ENCODE measurements around the gene RNU1-3.
A peak's percentile ranks its signal among the peaks of the same experiment; 100 is the strongest.
"Not testable (repeated sequence)": the region's sequence is repeated elsewhere in the genome, so short reads cannot be mapped to it uniquely, and the experiment has no call there.

RNU1-3 gene

GRCh38 chr1:16693449-16694307, 26.9 kb upstream of the RNU1-3 start:
- DNase-seq = not testable (repeated sequence)

GRCh38 chr1:16692717-16693448, 26.1 kb upstream of the RNU1-3 start:
- not testable (repeated sequence) for DNase-seq

GRCh38 chr1:16692283-16692682, 25.5 kb upstream of the RNU1-3 start:
- DNase-seq = not testable (repeated sequence)

DNA sequence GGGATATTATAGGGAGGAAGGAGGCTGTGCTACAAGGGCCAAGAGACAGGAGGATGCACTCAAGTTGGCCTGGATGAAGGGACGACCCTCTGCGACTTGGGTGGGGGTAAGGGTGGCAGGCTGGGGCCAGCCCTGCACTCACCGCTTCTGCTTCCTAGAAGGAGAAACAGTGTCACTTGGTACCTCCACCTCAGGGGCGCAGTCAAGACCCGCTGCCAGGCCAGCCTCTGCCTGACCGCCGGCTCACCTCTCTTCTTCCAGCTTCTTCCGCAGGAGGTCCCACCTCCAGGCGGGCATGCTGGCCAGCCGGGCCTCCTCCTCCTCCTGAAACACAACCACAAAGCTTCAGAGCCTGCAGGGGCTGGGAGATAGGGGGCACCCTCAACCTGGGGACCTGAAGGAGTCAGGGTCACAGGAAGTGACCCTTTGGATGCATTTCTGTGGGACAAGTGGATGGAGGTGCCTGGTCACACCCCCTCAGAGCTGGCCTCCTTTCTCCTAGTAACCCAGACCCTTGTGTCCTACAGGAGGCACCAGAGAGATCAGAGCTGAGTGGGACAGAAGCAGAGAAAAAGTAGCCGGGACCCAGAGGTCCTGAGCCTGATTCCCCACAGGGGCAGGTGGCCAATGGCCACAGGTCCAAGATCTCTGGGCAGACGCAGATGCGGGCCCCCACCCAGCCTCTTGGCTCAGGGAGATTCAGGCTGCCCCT, 24.4 kb upstream of the RNU1-3 start:
- DNase-seq = not testable (repeated sequence)

DNA sequence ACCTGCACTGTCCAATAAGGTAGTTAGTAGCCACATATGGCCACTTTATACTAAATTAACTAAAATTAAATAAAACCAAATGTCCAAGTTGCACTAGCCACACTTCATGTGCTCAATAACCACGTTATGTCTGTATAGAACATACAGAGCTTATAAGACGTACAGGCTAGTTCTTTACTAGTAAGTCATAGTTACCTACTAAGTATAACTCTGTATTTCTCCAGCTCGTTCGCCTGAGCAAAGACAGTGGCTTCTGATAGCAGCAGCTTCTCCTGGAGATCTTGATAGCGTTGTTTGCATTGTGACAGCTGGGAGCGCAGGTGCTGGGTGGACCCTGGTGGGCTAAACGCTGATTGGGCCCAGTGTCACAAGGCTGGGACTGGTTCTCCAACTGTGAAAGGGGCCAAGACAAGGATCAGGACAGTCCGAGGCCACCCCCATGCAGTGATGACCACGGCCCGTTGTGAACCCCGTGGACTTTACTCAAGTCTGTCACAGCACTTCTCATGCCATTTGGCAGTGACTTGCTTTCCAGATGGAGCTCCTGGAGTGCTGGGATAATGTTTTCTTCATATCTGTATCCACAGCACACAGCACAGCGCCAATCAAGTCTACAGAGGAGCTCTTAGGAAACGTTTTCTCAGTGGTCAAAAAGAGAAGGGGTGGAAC, 20.5 kb upstream of the RNU1-3 start:
- not testable (repeated sequence) for DNase-seq

DNA sequence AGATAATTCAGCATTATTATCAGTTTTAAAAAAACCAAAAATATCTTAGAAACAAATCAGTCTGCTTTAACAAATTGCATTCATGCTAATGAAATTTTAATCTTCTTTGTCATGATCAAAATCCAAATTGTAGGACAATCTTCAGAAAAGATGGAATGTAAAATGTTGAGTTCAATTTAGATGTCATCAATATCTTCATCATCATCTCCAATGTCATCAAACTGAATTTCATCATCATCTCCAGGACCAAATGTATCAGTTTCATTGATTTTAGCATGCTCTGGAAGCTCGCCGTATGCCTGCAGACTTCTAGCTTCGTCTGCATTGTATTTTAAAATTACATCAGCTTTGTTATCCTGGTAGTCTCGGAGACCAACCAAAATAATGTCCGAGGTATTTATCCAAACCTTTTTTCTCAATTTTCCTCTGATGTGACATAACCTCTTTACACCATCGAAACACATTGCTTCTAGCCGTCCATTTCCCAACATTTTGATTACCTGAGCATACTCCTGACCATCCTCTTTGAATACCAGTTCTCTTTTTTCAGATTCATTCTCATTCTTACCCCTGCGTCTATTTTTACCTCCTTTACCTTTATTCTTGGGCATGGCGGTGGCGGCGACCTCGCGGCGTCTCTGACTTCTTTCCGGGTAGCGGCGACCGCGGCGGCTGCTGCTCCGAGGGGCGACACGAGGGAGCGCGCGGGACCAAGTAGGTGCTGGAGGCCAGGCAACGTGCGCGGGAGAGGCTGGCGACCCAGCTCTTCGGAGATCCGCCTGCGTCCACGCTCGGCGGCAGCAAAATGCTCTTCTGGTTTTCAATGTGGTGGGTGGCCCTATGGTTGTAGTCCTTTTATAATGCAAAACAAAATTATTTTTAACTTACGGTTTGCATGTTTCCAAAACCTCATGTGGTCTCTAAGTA, 19.0 kb upstream of the RNU1-3 start:
- peak; percentile 6 for DNase-seq

GRCh38 chr1:16684738-16685337, 18.1 kb upstream of the RNU1-3 start:
- DNase-seq = not testable (repeated sequence)

DNA sequence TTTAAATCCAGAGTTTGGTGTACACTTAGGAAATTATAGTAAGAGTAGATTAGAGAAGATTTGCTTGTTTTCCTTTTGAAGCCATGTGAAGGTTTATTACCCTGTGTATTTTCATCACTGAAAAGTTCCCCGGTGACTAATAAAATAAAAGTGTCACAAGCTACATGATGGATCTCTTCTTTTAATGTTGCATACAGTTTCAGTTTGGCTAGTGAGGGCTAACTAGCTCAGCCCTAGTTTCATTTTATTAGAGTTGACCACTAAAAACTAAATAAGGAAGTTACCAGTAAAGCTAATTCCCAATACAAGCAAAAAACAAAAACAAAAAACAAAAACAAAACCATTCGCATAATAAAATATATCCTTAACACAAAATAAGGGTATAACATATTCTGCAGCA, 17.4 kb upstream of the RNU1-3 start:
- not testable (repeated sequence) for DNase-seq

DNA sequence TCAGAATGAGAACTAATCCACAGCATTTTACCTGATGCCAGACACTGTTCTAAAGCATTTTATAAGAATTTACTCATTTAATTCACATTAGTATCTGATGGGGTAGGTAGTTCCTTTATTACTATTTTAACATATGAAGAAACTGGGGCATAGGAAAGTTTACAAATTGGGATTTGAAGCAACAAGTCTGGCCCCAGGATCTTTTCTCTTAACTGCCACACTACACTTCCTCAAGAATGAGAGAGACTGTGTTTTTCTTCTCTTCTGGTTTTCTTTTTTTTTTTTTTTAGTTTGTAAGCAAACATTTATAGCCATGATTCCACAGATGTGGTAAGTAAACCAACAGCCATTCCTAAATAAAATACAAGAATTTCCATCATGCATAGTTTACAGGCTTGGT, 16.1 kb upstream of the RNU1-3 start:
- DNase-seq = not testable (repeated sequence)

DNA sequence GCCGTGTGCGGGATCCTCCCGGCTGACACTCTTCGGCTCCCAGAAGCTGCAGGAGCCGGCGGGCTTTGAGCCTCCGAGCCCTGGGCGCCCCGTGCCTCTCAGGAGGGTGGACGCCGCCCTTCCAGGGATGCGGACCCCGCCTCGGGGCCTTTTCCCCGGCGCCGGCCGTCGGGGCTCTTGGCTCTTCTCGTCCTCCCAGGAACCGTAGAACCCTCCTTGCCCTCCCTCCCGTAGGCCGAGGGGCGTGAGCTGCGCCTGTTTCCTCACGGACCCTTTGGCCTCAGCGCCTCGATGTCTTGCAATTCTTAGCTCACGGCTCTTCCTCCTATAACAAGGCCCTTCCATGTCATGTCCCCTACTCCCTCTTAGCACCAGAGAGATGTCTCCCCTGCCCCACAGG, 13.6 kb upstream of the RNU1-3 start:
- DNase-seq = peak; percentile 15

GRCh38 chr1:16677552-16678431, 11.0 kb upstream of the RNU1-3 start:
- peak; percentile 20 for DNase-seq

DNA sequence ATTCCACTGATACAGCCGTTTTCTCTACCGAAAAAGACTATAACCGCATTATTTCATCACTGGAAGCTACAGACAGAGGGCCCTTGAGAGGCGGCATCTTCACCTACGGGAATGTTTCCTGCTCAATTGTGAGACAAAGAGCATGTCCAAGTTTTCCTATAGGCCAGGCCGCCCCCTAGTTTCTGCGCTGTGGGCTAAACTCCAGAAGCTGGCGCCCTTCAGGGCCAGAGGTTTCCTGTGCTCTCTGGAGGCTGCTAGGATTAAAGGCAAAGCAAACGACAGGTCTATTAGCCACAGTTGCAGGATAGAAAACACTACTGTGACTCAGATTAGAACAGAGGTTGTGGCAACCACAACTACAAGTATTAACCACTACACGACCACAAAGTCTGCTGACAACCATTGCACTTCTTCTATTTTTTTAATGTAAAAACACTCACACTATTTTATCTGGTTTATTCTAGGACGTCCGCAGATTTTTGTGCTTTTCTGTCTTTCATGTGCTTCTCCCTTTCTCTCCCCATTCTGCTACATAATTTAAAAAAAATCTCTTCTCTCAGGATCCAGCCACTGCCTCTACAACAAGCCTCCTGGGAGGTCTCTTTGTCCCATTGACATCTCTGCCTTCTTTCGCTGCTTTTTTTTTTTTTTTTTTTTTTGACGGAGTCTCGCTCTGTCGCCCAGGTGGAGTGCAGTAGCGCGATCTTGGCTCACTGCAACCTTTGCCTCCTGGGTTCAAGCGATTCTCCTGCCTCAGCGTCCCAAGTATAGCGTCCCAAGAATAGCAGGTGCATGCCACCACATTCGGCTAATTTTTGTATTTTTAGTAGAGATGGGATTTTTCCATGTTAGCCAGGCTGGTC, 10.1 kb upstream of the RNU1-3 start:
- DNase-seq = not testable (repeated sequence)

DNA sequence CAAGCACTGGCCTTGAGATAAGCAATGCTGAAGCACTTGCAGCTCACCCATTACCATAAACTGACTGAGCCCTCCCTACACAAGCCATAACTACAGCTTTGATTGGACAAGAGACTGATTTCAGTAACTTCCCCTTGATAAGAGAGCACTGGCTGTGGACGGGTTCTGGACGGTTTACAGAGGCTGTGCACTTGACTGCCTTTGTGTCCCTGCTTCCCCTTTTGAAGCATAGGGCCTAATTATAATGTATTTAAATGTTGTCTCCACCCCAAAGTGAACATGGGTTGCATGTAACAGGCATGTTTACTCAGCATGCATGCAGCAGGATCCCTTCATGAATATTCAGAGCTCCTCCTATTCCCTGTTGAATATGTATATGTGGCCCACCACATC, 8.4 kb upstream of the RNU1-3 start:
- not testable (repeated sequence) for DNase-seq

GRCh38 chr1:16673976-16674375, 7.2 kb upstream of the RNU1-3 start:
- DNase-seq = not testable (repeated sequence)

DNA sequence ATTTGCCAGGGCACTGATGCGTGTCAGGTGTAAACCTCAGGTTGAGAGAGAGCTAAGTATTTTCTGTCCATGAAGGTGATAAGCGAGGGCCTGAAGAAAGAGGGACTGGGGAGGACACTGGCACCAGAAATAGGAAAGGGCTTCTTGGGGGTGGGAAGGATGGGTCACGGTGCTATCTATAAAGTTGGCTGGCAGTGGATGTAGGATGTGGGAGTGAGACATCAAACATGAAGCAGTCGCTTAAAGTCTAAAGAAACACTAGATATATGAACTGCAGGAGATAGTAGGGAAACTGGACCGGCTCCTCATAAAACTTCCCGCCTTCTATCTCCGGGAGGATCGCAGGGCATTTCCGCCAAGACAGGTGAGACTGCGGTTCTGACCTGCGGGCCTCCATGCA, 912 bp downstream of the RNU1-3 start:
- DNase-seq = not testable (repeated sequence)

- DNase-seq = not testable (repeated sequence)
Measured at GRCh38 chr1:16658234-16658633, 8.5 kb downstream of the RNU1-3 start.

- DNase-seq = not testable (repeated sequence)
Measured at GRCh38 chr1:16656981-16657683, 9.6 kb downstream of the RNU1-3 start.

GRCh38 chr1:16656574-16656973, 10.2 kb downstream of the RNU1-3 start:
- not testable (repeated sequence) for DNase-seq
